ENCODE results near the gene TMA7.
A peak's percentile ranks its signal among the peaks of the same experiment; 100 is the strongest.
"Not testable (repeated sequence)": the region's sequence is repeated elsewhere in the genome, so short reads cannot be mapped to it uniquely, and the experiment has no call there.

TMA7 gene

GRCh38 chr3:48451270-48451669, 11.2 kb downstream of the TMA7 start:
- Mint-ChIP-seq H3K4me3 (no peak overlapping the region), H3K4me1 (ENCODE audit: low read depth) (peaks cover 16% of the 10 kb centered on the region), H3K27me3 (ENCODE audit: low read depth) (no peaks in the 10 kb centered on the region), H3K36me3 (ENCODE audit: low read depth) (peaks cover 37% of the 10 kb centered on the region), H3K27ac (no peak overlapping the region), H3K9me3 (no peaks in the 10 kb centered on the region)
- DNase-seq (ENCODE audit: low spot score), result no peak

- no peak overlapping the region for H3K27ac Mint-ChIP-seq
- no peaks in the 10 kb centered on the region for H3K27me3 Mint-ChIP-seq (ENCODE audit: low read depth)
- no peaks in the 10 kb centered on the region for H3K9me3 Mint-ChIP-seq
- peaks cover 2% of the 10 kb centered on the region for H3K4me1 Mint-ChIP-seq (ENCODE audit: low read depth)
- DNase-seq (ENCODE audit: low spot score), result no peak
- H3K36me3 Mint-ChIP-seq (ENCODE audit: low read depth), result peaks cover 53% of the 10 kb centered on the region
- no peak overlapping the region for H3K4me3 Mint-ChIP-seq
These were observed 16.4 kb downstream of the TMA7 start for GRCh38 chr3:48456456-48456855.

GRCh38 chr3:48459331-48459730, 19.3 kb downstream of the TMA7 start:
- H3K9me3 Mint-ChIP-seq, result no peaks in the 10 kb centered on the region
- H3K36me3 Mint-ChIP-seq (ENCODE audit: low read depth), result peaks cover 43% of the 10 kb centered on the region
- no peak for DNase-seq (ENCODE audit: low spot score)
- H3K4me3 Mint-ChIP-seq, result no peak overlapping the region
- no peaks in the 10 kb centered on the region for H3K27me3 Mint-ChIP-seq (ENCODE audit: low read depth)
- H3K27ac Mint-ChIP-seq, result no peak overlapping the region
- peaks cover 2% of the 10 kb centered on the region for H3K4me1 Mint-ChIP-seq (ENCODE audit: low read depth)

GRCh38 chr3:48459773-48460516, 19.9 kb downstream of the TMA7 start:
- Mint-ChIP-seq H3K4me3 (no peak overlapping the region), H3K9me3 (no peaks in the 10 kb centered on the region), H3K27me3 (ENCODE audit: low read depth) (no peaks in the 10 kb centered on the region), H3K4me1 (ENCODE audit: low read depth) (peaks cover 2% of the 10 kb centered on the region), H3K36me3 (ENCODE audit: low read depth) (peaks cover 38% of the 10 kb centered on the region), H3K27ac (no peak overlapping the region)
- DNase-seq (ENCODE audit: low spot score), result no peak

GRCh38 chr3:48460517-48460902, 20.5 kb downstream of the TMA7 start:
- H3K4me3 Mint-ChIP-seq, result no peak overlapping the region
- peaks cover 4% of the 10 kb centered on the region for H3K4me1 Mint-ChIP-seq (ENCODE audit: low read depth)
- H3K27me3 Mint-ChIP-seq (ENCODE audit: low read depth), result no peaks in the 10 kb centered on the region
- H3K36me3 Mint-ChIP-seq (ENCODE audit: low read depth), result peaks cover 37% of the 10 kb centered on the region
- no peak for DNase-seq (ENCODE audit: low spot score)
- no peaks in the 10 kb centered on the region for H3K9me3 Mint-ChIP-seq
- H3K27ac Mint-ChIP-seq, result peak overlapping the region; percentile 0

GRCh38 chr3:48461767-48462166, 21.7 kb downstream of the TMA7 start:
- H3K4me1 Mint-ChIP-seq (ENCODE audit: low read depth); H3K9me3 Mint-ChIP-seq; H3K27me3 Mint-ChIP-seq (ENCODE audit: low read depth); H3K27ac Mint-ChIP-seq; H3K4me3 Mint-ChIP-seq; DNase-seq (ENCODE audit: low spot score): not testable (repeated sequence)
- peaks cover 43% of the 10 kb centered on the region for H3K36me3 Mint-ChIP-seq (ENCODE audit: low read depth)

GRCh38 chr3:48463703-48464102, 23.6 kb downstream of the TMA7 start:
- Mint-ChIP-seq H3K4me3 (no peak overlapping the region), H3K9me3 (no peaks in the 10 kb centered on the region), H3K4me1 (ENCODE audit: low read depth) (peaks cover 20% of the 10 kb centered on the region), H3K27me3 (ENCODE audit: low read depth) (no peaks in the 10 kb centered on the region), H3K36me3 (ENCODE audit: low read depth) (peaks cover 51% of the 10 kb centered on the region), H3K27ac (no peak overlapping the region)
- DNase-seq (ENCODE audit: low spot score), result no peak

GRCh38 chr3:48464713-48465221, 24.7 kb downstream of the TMA7 start:
- H3K4me1 Mint-ChIP-seq (ENCODE audit: low read depth), result peaks cover 31% of the 10 kb centered on the region
- H3K27ac Mint-ChIP-seq, result no peak overlapping the region
- H3K27me3 Mint-ChIP-seq (ENCODE audit: low read depth), result no peaks in the 10 kb centered on the region
- H3K4me3 Mint-ChIP-seq, result no peak overlapping the region
- H3K9me3 Mint-ChIP-seq, result no peaks in the 10 kb centered on the region
- peaks cover 56% of the 10 kb centered on the region for H3K36me3 Mint-ChIP-seq (ENCODE audit: low read depth)
- no peak for DNase-seq (ENCODE audit: low spot score)

- H3K36me3 Mint-ChIP-seq (ENCODE audit: low read depth), result peaks cover 56% of the 10 kb centered on the region
- no peaks in the 10 kb centered on the region for H3K27me3 Mint-ChIP-seq (ENCODE audit: low read depth)
- peaks cover 35% of the 10 kb centered on the region for H3K4me1 Mint-ChIP-seq (ENCODE audit: low read depth)
These were observed 25.1 kb downstream of the TMA7 start for GRCh38 chr3:48465237-48465530.

GRCh38 chr3:48465531-48466378, 25.7 kb downstream of the TMA7 start:
- Mint-ChIP-seq H3K27ac (peak overlapping the region; percentile 97), H3K9me3 (no peaks in the 10 kb centered on the region), H3K27me3 (ENCODE audit: low read depth) (no peaks in the 10 kb centered on the region), H3K4me1 (ENCODE audit: low read depth) (peaks cover 35% of the 10 kb centered on the region), H3K36me3 (ENCODE audit: low read depth) (peaks cover 53% of the 10 kb centered on the region), H3K4me3 (peak overlapping the region; percentile 96)
- DNase-seq (ENCODE audit: low spot score), result peak; percentile 85

More at GRCh38 chr3:48465237-48465530, 25.1 kb downstream of the TMA7 start:
- no peak for DNase-seq (ENCODE audit: low spot score)
- Mint-ChIP-seq H3K4me3 (peak overlapping the region; percentile 96), H3K27ac (peak overlapping the region; percentile 97), H3K9me3 (no peaks in the 10 kb centered on the region)

GRCh38 chr3:48466386-48467109, 26.5 kb downstream of the TMA7 start:
- Mint-ChIP-seq H3K27ac (peak overlapping the region; percentile 97), H3K4me3 (peak overlapping the region; percentile 96), H3K9me3 (no peaks in the 10 kb centered on the region), H3K36me3 (ENCODE audit: low read depth) (peaks cover 45% of the 10 kb centered on the region), H3K4me1 (ENCODE audit: low read depth) (peaks cover 33% of the 10 kb centered on the region), H3K27me3 (ENCODE audit: low read depth) (no peaks in the 10 kb centered on the region)
- no peak for DNase-seq (ENCODE audit: low spot score)

GRCh38 chr3:48467110-48467454, 27.0 kb downstream of the TMA7 start:
- Mint-ChIP-seq H3K4me1 (ENCODE audit: low read depth) (peaks cover 33% of the 10 kb centered on the region), H3K27me3 (ENCODE audit: low read depth) (no peaks in the 10 kb centered on the region), H3K4me3 (peak overlapping the region; percentile 96), H3K27ac (peak overlapping the region; percentile 97), H3K9me3 (no peaks in the 10 kb centered on the region), H3K36me3 (ENCODE audit: low read depth) (peaks cover 45% of the 10 kb centered on the region)
- DNase-seq (ENCODE audit: low spot score), result no peak

GRCh38 chr3:48467473-48468267, 27.6 kb downstream of the TMA7 start:
- H3K27ac Mint-ChIP-seq, result peak overlapping the region; percentile 97
- H3K9me3 Mint-ChIP-seq, result no peaks in the 10 kb centered on the region
- no peaks in the 10 kb centered on the region for H3K27me3 Mint-ChIP-seq (ENCODE audit: low read depth)
- peaks cover 45% of the 10 kb centered on the region for H3K36me3 Mint-ChIP-seq (ENCODE audit: low read depth)
- peak overlapping the region; percentile 96 for H3K4me3 Mint-ChIP-seq
- DNase-seq (ENCODE audit: low spot score), result no peak
- peaks cover 35% of the 10 kb centered on the region for H3K4me1 Mint-ChIP-seq (ENCODE audit: low read depth)

Measured in T-helper 2 cell treated with Interferon-gamma antibody and Interleukin-4, amounts not matched to agents 5 μg/mL and 100 μg/mL, for 36 hours (primary cell).